Measurements from ENCODE around the gene OLFML1. TPM values are rescaled to one million over a fixed set of nuclear protein-coding genes. Genes with fewer than 3 reads are reported as not detected.

The OLFML1 gene
- total RNA-seq, 1 experiment from 2014 or later, result not detected

- Histone ChIP-seq H3K56ac (ENCODE audit: insufficient read length, low read depth, low read length) (no peak overlapping the region), H2BK20ac (ENCODE audit: low read depth, low read length, poor library complexity, severe bottlenecking) (no peak overlapping the region), H3K23me2 (ENCODE audit: insufficient read length, low read depth, low read length, poor library complexity, severe bottlenecking) (no peaks in the 10 kb centered on the region), H3K9me3 (ENCODE audit: control insufficient read depth, low read depth, low read length) (no peaks in the 10 kb centered on the region), H4K20me1 (ENCODE audit: control insufficient read depth, insufficient read depth, insufficient read length) (no peaks in the 10 kb centered on the region), H2AK5ac (ENCODE audit: insufficient read length, low read length) (no peak overlapping the region), H3K4ac (ENCODE audit: low read depth, low read length) (no peak overlapping the region), H3K79me1 (ENCODE audit: insufficient read depth, low read depth, low read length, poor library complexity, severe bottlenecking) (no peaks in the 10 kb centered on the region), H3K27me3 (ENCODE audit: insufficient read depth, low read length) (no peaks in the 10 kb centered on the region), H4K91ac (ENCODE audit: insufficient read length, low read depth, low read length) (no peak overlapping the region), H3K79me2 (ENCODE audit: insufficient read depth, low read length) (no peaks in the 10 kb centered on the region), H2BK15ac (ENCODE audit: low read depth, low read length) (no peak overlapping the region), H2BK12ac (ENCODE audit: insufficient read length, low read depth, low read length) (no peak overlapping the region), H3K9ac (ENCODE audit: extremely low read depth, insufficient read length, low read length) (no peak overlapping the region), H2BK5ac (ENCODE audit: insufficient read length, low read length) (no peak overlapping the region), H2BK120ac (ENCODE audit: low read depth, low read length, poor library complexity, severe bottlenecking) (no peak overlapping the region), H4K5ac (ENCODE audit: insufficient read length, low read depth, low read length) (no peak overlapping the region), H3K23ac (ENCODE audit: insufficient read length, low read depth, low read length) (no peak overlapping the region), H3T11ph (ENCODE audit: low read length) (no peak overlapping the region), H3K27ac (ENCODE audit: insufficient read length, low read depth, low read length) (no peak overlapping the region), H2AFZ (ENCODE audit: low read length) (no peak overlapping the region), H3K18ac (ENCODE audit: insufficient read length, low read depth, low read length) (no peak overlapping the region), H3K14ac (ENCODE audit: insufficient read depth, low read length) (no peak overlapping the region), H4K8ac (replicated peaks; ENCODE audit: insufficient read length, low read depth, low read length) (no peak overlapping the region), H3K4me1 (ENCODE audit: insufficient read depth, low read length) (no peaks in the 10 kb centered on the region), H3K4me2 (ENCODE audit: insufficient read depth, insufficient read length, low read length) (no peak overlapping the region)
- Mint-ChIP-seq H3K27ac (no peak overlapping the region), H3K9me3 (no peaks in the 10 kb centered on the region), H3K4me1 (peaks cover 9 to 10% of the 10 kb centered on the region in 2 experiments; a peak in 3 of 4 replicates), H3K36me3 (ENCODE audit: insufficient read depth in 1 of 3, low read depth in 3 of 3) (no peaks in the 10 kb centered on the region), H3K27me3 (ENCODE audit: low read depth) (no peaks in the 10 kb centered on the region; the same call in 1 of the 2 replicates), H3K4me3 (no peak overlapping the region)
- no peak for DNase-seq
- TF ChIP-seq CTCF (conservative IDR thresholded peaks at IDR 0.05), result no peak
- no CpG with 5 or more reads among the region's 8 CpGs for WGBS (ENCODE audit: extremely low coverage, insufficient read length, low lambda C conversion rate)
Observed at GRCh38 chr11:7538031-7538430, 52.7 kb downstream of the OLFML1 start.
